Activated T-cell treated with anti-CD3 and anti-CD28 coated beads for 48 hours (primary cell): Measurements from ENCODE around the gene SIRT3.
A peak's percentile ranks its signal among the peaks of the same experiment; 100 is the strongest.

Experiments used
- DNase-seq: peaks from one replicate; pipeline ENCODE4 v3.0.0-alpha.2; 2020; ENCODE audit warnings: low read depth

SIRT3 gene

GRCh38 chr11:235997-236773 is at the start of gene SIRT3:
Gene SIRT3 (minus strand): TSS chr11:236342. CDS start chr11:236328, 14 bp downstream.
- peak; percentile 71 for DNase-seq

DNA sequence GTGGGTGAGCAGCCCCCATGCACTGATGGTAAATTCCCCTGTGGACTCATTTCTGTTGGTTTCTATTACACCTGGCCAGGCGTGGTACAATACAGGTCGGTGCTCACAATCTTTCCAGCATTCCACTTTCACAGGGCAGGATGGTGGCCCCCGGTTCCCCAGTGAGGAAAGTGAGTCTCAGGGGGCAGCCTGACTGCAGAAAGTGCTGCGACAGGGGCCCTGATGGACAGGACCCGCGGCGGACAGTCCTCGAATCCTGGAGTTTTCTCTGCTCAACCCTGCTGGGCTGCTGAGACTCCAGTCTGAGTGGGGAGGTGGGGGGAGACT is 49.7 kb upstream of the SIRT3 start:
- DNase-seq: no peak

GRCh38 chr11:285021-285893 is 49.1 kb upstream of the SIRT3 start:
- no peak for DNase-seq

GRCh38 chr11:284105-285020 is 48.2 kb upstream of the SIRT3 start:
- DNase-seq: no peak

- DNase-seq: no peak
Observed at GRCh38 chr11:283405-284104, 47.4 kb upstream of the SIRT3 start.

DNA sequence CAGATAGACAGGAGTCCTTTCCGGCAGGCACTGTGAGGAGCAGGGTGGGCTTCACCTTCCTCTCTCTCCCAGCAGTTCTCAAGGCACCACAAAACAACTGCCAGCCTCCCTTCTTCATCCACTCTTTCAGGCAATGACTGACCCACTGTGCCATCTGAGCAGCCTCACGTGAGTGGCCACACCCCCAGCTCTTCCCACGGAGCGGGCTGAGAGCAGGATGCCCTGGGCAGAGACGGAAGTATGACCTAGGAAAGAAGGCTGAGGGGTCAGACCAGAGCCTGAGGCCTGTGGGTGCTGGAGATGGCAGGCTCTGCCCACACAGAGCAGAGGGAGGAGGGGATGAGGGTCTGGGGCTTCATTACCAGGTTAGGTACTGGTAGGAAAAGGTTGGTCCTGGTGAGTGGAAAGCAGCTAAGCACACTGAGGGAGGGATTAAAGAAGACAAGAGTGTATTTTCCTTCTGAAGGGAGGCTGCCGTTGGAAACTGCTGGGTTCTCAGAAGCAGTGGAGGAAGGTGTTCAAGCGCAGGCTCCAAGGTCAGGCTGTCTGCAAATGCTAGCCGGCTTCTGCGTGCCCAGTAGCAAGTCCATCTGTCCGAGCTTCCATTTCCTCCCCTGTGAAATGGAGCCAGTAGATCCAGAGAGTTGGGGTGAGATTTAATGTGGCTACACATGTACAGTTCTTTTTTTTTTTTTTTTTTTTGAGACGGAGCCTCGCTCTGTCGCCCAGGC is 46.7 kb upstream of the SIRT3 start:
- DNase-seq: no peak

GRCh38 chr11:282171-282570 is 46.0 kb upstream of the SIRT3 start:
- DNase-seq: no peak

- no peak for DNase-seq
Observed at GRCh38 chr11:281486-282161, 45.5 kb upstream of the SIRT3 start.

GRCh38 chr11:280706-281485 is 44.8 kb upstream of the SIRT3 start:
- DNase-seq: no peak

GRCh38 chr11:279966-280705 is 44.0 kb upstream of the SIRT3 start:
- DNase-seq: peak; percentile 47

GRCh38 chr11:279040-279965 is 43.2 kb upstream of the SIRT3 start:
- no peak for DNase-seq

GRCh38 chr11:278001-278951 is 42.1 kb upstream of the SIRT3 start, which contains the start of gene NLRP6:
Gene NLRP6 (plus strand): TSS chr11:278407. CDS start chr11:278570, 163 bp downstream.
- DNase-seq: no peak

GRCh38 chr11:276219-276618 is 40.1 kb upstream of the SIRT3 start:
- DNase-seq: no peak

DNA sequence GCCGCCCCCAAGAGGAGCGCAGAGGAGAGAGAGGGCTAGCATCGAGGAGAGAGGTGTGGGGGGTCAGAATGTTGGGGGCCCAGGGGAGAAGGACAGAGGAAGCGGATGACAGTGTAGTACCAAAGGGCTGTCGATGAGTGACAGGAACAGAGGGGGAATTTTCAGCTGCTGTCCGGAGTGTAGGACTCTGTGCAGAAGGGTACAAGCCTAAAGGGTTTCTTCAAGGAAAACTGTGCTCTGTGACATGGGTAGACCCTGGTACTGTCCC is 36.7 kb upstream of the SIRT3 start:
- no peak for DNase-seq

GRCh38 chr11:272195-272930 is 36.2 kb upstream of the SIRT3 start:
- DNase-seq: no peak

DNA sequence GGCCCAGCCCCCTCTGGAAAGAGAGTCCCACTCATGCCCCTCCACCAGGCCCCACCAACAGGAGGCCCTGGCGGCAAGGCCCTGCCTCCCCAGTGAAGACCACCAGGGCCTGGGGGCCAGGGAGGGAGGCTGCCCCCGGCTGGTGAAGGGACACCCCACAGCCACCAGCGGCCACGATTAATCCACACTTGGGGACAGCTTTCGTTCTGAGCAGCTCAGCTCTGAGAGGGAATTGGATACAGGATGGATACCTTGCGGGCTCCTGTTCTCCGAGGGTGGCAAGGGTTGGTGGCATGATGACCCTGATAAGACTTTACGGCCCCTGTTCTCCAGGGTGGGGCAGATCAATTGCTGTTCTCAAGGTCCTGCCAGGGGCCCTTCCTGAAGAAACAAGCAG is 35.2 kb upstream of the SIRT3 start:
- no peak for DNase-seq
